Panc1 (cell line): ENCODE data around the gene FAM222B. TPM values are rescaled to one million over a fixed set of nuclear protein-coding genes. Genes with fewer than 3 reads are reported as not detected.
"Not testable (repeated sequence)": the region's sequence is repeated elsewhere in the genome, so short reads cannot be mapped to it uniquely, and the experiment has no call there.

Experiments used
- ATAC-seq: fragments of 200-7000 bp; cut with Tn5 transposase; 2 replicates; pipeline ENCODE4 v1.9.1; 2020; ENCODE audit warnings: mild to moderate bottlenecking, moderate library complexity
- BruUV-seq: library from RNA; stranded (reverse); fragments of 400-500 nt; replicated peaks from 2 replicates; lab custom pipeline; 2021; lab: Mats Ljungman, UMichigan
- CTCF ChIA-PET: fragments of 300-600 bp; sonication (Branson Sonifier 250); formaldehyde crosslinking; loops from one replicate; lab custom pipeline; 2022; ENCODE audit warnings: antibody characterized with exemption; lab: Charles Lee
- POLR2A ChIA-PET: fragments of 300-600 bp; sonication (Branson Sonifier 250); formaldehyde crosslinking; loops from one replicate; lab custom pipeline; 2022; ENCODE audit warnings: antibody characterized with exemption; lab: Charles Lee
- DNase-seq: peaks from one replicate; pipeline ENCODE4 v3.0.0-alpha.2; 2010; ENCODE audit warnings: low read depth, low spot score
- H3K27ac ChIP-seq: 2 replicates; pipeline ENCODE4 v1.5.1; 2011; ENCODE audit warnings: mild to moderate bottlenecking, low read length, inconsistent platforms
- H3K27me3 ChIP-seq: fragments of 200-500 bp; sonication (Bioruptor generic); 2 replicates; pipeline ENCODE4 v1.6.0; 2014; ENCODE audit warnings: low read length, inconsistent platforms; ENCODE audit not compliant: control insufficient read depth, insufficient read depth
- H3K36me3 ChIP-seq: fragments of 200-500 bp; sonication (Bioruptor generic); 2 replicates; pipeline ENCODE4 v1.5.1; 2014; ENCODE audit warnings: inconsistent platforms, mild to moderate bottlenecking, low read length, moderate library complexity; ENCODE audit not compliant: control insufficient read depth, insufficient read depth
- H3K4me1 ChIP-seq: 2 replicates; pipeline ENCODE4 v1.5.1; 2011; ENCODE audit warnings: inconsistent platforms, mild to moderate bottlenecking, low read length, moderate library complexity; ENCODE audit not compliant: control insufficient read depth, insufficient read depth
- H3K4me3 ChIP-seq, 2 experiments: 2 replicates each; pipeline ENCODE4 v1.5.1; 2011 to 2012; ENCODE audit warnings: low read depth in 2 of 2, low read length in 2 of 2, mild to moderate bottlenecking in 2 of 2, inconsistent platforms in 1 of 2, moderate library complexity in 1 of 2
- H3K9me3 ChIP-seq: fragments of 200-500 bp; sonication (Bioruptor generic); 2 replicates; pipeline ENCODE4 v1.5.1; 2014; ENCODE audit warnings: low read depth, mild to moderate bottlenecking, inconsistent platforms, low read length, moderate library complexity; ENCODE audit not compliant: control insufficient read depth, insufficient read depth
- POLR2AphosphoS5 ChIP-seq: IDR thresholded peaks from 2 replicates; pipeline ENCODE4 v1.6.1; 2012; ENCODE audit warnings: mild to moderate bottlenecking, low read depth, low read length, moderate library complexity
- SIN3A ChIP-seq: IDR thresholded peaks from 2 replicates; pipeline ENCODE4 v1.6.1; 2012; ENCODE audit warnings: low read depth, mild to moderate bottlenecking, low read length, moderate library complexity, borderline replicate concordance; ENCODE audit not compliant: insufficient read depth
- TCF7L2 ChIP-seq: IDR thresholded peaks from 2 replicates; pipeline ENCODE4 v1.6.1; 2011; ENCODE audit warnings: mild to moderate bottlenecking, low read depth, low read length, inconsistent platforms
- in situ Hi-C: cut with HindIII; loops from 2 replicates; pipeline ENCODE4 v1.10.0; 2016; ENCODE audit warnings: low sequenced_read_pairs, low pct_unique_long_range_greater_than_20kb
- intact Hi-C: fragments of 100-400 bp; cut with micrococcal nuclease; formaldehyde crosslinking; loops from one replicate; pipeline ENCODE4 v1.10.0; 2022; ENCODE audit not compliant: unreplicated experiment
- total RNA-seq: library from RNA; stranded (reverse); gene quantifications from one replicate; pipeline ENCODE4 v1.2.1, GENCODE V29; 2021; ENCODE audit not compliant: unreplicated experiment
- TF ChIP-seq, protein P1 (sequence below), 2 experiments: IDR thresholded peaks; 2 replicates each; pipeline ENCODE4 v1.6.1; 2011 to 2012; ENCODE audit warnings: low read depth in 2 of 2, control low read depth in 1 of 2, low read length in 1 of 2, mild to moderate bottlenecking in 1 of 2, moderate library complexity in 1 of 2; ENCODE audit not compliant: insufficient read depth in 1 of 2
- TF ChIP-seq, protein P2 (sequence below): fragments of 450-650 bp; IDR thresholded peaks from 2 replicates; pipeline ENCODE4 v1.5.1; 2017; ENCODE audit warnings: mild to moderate bottlenecking

The FAM222B gene
- total RNA-seq, 1 experiment from 2014 or later = 38.5 TPM

DNA sequence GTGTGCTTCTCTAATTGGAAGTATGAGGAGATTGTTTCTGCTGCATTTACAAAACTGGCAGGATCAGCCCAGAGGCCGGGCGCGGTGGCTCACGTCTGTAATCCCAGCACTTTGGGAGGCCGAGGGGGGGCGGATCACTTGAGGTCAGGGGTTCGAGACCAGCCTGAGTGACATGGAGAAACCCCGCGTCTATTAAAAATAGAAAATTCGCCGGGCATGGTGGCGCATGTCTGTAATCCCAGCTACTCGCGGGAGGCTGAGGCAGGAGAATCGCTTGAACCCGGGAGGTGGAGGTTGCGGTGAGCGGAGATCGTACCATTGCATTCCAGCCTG, 121.6 kb downstream of the FAM222B start:
- H3K9me3 ChIP-seq, BruUV-seq, CTCF ChIA-PET, DNase-seq, H3K27me3 ChIP-seq, ATAC-seq, in situ Hi-C loops: not testable (repeated sequence)
- H3K4me1 ChIP-seq = peaks cover 46% of the 10 kb centered on the region
- peak overlapping the region; percentile 58 to 88 for H3K4me3 ChIP-seq
- peak overlapping the region; percentile 99 for H3K27ac ChIP-seq
- H3K36me3 ChIP-seq = peaks cover 30% of the 10 kb centered on the region
- 0 out of 2 replicates have a peak, but pooled peaks have one; percentile 16 for TF ChIP-seq SIN3A
- POLR2A ChIA-PET = interaction anchor here (1.0 kb wide), 1 partner anchor 30 kb away, joined by 3 read pairs; no protein-coding TSS in a partner anchor
- intact Hi-C loops = loop anchor here (10.0 kb wide), 1 partner anchor 184 kb away; the partner anchor contains the start of gene DHRS13

DNA sequence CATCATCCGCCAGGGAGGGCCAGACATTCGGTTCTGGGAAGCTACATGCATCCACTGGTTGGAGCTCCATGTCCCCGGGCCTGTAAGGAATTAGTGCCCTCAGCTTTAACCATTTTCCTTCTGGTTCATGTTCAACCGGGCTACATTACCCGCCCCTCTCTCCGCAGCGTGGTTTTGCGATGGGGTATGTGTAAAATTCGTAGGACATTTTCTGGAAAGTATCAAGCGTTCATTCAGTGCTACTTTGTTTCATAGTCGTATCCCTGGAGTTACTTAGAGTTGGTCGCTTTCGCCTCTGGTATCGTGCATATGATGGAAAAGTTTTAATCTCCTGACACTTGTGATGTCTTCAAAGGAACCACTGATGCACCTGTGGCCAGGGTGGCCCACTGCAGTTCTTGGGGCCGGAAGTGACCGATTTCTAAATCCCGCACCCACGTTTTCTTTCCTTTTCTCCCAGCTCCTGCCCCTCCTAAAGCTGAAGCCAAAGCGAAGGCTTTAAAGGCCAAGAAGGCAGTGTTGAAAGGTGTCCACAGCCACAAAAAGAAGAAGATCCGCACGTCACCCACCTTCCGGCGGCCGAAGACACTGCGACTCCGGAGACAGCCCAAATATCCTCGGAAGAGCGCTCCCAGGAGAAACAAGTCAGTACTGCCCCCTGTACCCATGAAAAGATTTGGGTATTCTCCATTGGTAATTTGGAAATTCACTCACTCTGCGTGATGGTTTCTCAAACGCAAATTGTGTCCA, 122.2 kb downstream of the FAM222B start:
- intact Hi-C loops = loop anchor here (10.0 kb wide), 1 partner anchor 184 kb away; the partner anchor contains the start of gene DHRS13
- no peaks in the 10 kb centered on the region for H3K27me3 ChIP-seq
- ATAC-seq (no peak), DNase-seq (no peak)
- CTCF ChIA-PET = interaction anchor here (0.6 kb wide), 1 partner anchor 106 kb away, joined by 4 read pairs; no protein-coding TSS in a partner anchor
- peak overlapping the region; percentile 99 for H3K27ac ChIP-seq
- TSS peak; percentile 94 for BruUV-seq
- in situ Hi-C loops = no loop called here
- peaks cover 50% of the 10 kb centered on the region for H3K4me1 ChIP-seq
- H3K36me3 ChIP-seq = peaks cover 30% of the 10 kb centered on the region
- no peak; the same call in 1 of the 2 replicates for TF ChIP-seq POLR2AphosphoS5
- TF ChIP-seq, protein P1, sequence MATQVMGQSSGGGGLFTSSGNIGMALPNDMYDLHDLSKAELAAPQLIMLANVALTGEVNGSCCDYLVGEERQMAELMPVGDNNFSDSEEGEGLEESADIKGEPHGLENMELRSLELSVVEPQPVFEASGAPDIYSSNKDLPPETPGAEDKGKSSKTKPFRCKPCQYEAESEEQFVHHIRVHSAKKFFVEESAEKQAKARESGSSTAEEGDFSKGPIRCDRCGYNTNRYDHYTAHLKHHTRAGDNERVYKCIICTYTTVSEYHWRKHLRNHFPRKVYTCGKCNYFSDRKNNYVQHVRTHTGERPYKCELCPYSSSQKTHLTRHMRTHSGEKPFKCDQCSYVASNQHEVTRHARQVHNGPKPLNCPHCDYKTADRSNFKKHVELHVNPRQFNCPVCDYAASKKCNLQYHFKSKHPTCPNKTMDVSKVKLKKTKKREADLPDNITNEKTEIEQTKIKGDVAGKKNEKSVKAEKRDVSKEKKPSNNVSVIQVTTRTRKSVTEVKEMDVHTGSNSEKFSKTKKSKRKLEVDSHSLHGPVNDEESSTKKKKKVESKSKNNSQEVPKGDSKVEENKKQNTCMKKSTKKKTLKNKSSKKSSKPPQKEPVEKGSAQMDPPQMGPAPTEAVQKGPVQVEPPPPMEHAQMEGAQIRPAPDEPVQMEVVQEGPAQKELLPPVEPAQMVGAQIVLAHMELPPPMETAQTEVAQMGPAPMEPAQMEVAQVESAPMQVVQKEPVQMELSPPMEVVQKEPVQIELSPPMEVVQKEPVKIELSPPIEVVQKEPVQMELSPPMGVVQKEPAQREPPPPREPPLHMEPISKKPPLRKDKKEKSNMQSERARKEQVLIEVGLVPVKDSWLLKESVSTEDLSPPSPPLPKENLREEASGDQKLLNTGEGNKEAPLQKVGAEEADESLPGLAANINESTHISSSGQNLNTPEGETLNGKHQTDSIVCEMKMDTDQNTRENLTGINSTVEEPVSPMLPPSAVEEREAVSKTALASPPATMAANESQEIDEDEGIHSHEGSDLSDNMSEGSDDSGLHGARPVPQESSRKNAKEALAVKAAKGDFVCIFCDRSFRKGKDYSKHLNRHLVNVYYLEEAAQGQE (IDR thresholded peaks at IDR 0.05; ENCODE audit: insufficient read depth in 1 of 2, low read depth in 2 of 2, low read length in 1 of 2) = no peak
- no peak for TF ChIP-seq SIN3A
- TF ChIP-seq, protein P2, sequence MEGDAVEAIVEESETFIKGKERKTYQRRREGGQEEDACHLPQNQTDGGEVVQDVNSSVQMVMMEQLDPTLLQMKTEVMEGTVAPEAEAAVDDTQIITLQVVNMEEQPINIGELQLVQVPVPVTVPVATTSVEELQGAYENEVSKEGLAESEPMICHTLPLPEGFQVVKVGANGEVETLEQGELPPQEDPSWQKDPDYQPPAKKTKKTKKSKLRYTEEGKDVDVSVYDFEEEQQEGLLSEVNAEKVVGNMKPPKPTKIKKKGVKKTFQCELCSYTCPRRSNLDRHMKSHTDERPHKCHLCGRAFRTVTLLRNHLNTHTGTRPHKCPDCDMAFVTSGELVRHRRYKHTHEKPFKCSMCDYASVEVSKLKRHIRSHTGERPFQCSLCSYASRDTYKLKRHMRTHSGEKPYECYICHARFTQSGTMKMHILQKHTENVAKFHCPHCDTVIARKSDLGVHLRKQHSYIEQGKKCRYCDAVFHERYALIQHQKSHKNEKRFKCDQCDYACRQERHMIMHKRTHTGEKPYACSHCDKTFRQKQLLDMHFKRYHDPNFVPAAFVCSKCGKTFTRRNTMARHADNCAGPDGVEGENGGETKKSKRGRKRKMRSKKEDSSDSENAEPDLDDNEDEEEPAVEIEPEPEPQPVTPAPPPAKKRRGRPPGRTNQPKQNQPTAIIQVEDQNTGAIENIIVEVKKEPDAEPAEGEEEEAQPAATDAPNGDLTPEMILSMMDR = no peak
- no peak for TF ChIP-seq TCF7L2
- no peaks in the 10 kb centered on the region for H3K9me3 ChIP-seq
- H3K4me3 ChIP-seq = peak overlapping the region; percentile 58 to 88
- POLR2A ChIA-PET = interaction anchor here (0.6 to 1.6 kb wide), 5 partner anchors 9 to 143 kb away, joined by 3 to 39 read pairs (median 3); partner anchors contain the start of genes ALDOC and PROCA1
